Measurements from ENCODE around the gene CADM4.

Gene CADM4

GRCh38 chr19:43594710-43595604, 44.7 kb downstream of the CADM4 start:
- no peaks in the 10 kb centered on the region for H3K27me3 ChIP-seq (ENCODE audit: insufficient read depth, low read length, poor library complexity)
- H3K4me3 ChIP-seq (ENCODE audit: low read depth in 1 of 2, low read length in 2 of 2): peak overlapping the region; percentile 91 to 97
- H3K79me2 ChIP-seq (ENCODE audit: insufficient read depth, low read length): peaks cover 61% of the 10 kb centered on the region
- peak overlapping the region; percentile 69 for H3K27ac ChIP-seq (ENCODE audit: low read length)
- H3K9me3 ChIP-seq (ENCODE audit: insufficient read depth, low read length, severe bottlenecking): no peaks in the 10 kb centered on the region
- H3K36me3 ChIP-seq (ENCODE audit: insufficient read depth, low read length): peaks cover 46% of the 10 kb centered on the region
- H3K4me1 ChIP-seq (ENCODE audit: insufficient read depth, low read length): peaks cover 45% of the 10 kb centered on the region
- peaks cover 21% of the 10 kb centered on the region; the same call in 1 of the 2 replicates for H4K20me1 ChIP-seq (ENCODE audit: insufficient read depth, low read length)
- peak; percentile 73 for DNase-seq
- no peak for TF ChIP-seq EZH2 (IDR thresholded peaks at IDR 0.05; ENCODE audit: borderline replicate concordance, low read depth, low read length, severe bottlenecking)
- TF ChIP-seq CTCF (IDR thresholded peaks at IDR 0.05; ENCODE audit: borderline replicate concordance, extremely low read depth, low read length, poor library complexity, severe bottlenecking): peak; percentile 86
- H3K9ac ChIP-seq (ENCODE audit: low read depth, low read length): peak overlapping the region; percentile 63
- peak; percentile 57 for ATAC-seq (ENCODE audit: insufficient read depth, low read depth)
- peak overlapping the region; percentile 89 for H2AFZ ChIP-seq (ENCODE audit: low read depth, low read length)
- peak overlapping the region; percentile 97 for H3K4me2 ChIP-seq (ENCODE audit: insufficient read depth, low read length)

GRCh38 chr19:43594081-43594697, 45.5 kb downstream of the CADM4 start:
- ATAC-seq (ENCODE audit: insufficient read depth, low read depth): no peak
- peak overlapping the region; percentile 97 for H3K4me2 ChIP-seq (ENCODE audit: insufficient read depth, low read length)
- peak overlapping the region in 1 of 2 experiments; percentile 91; a peak in 2 of 4 replicates for H3K4me3 ChIP-seq (ENCODE audit: low read depth in 1 of 2, low read length in 2 of 2)
- peaks cover 53% of the 10 kb centered on the region for H3K79me2 ChIP-seq (ENCODE audit: insufficient read depth, low read length)
- no peaks in the 10 kb centered on the region for H3K27me3 ChIP-seq (ENCODE audit: insufficient read depth, low read length, poor library complexity)
- H3K9ac ChIP-seq (ENCODE audit: low read depth, low read length): peak overlapping the region; percentile 63
- DNase-seq: no peak
- peaks cover 38% of the 10 kb centered on the region for H3K36me3 ChIP-seq (ENCODE audit: insufficient read depth, low read length)
- H4K20me1 ChIP-seq (ENCODE audit: insufficient read depth, low read length): peaks cover 23% of the 10 kb centered on the region; the same call in 1 of the 2 replicates
- no peak for TF ChIP-seq EZH2 (IDR thresholded peaks at IDR 0.05; ENCODE audit: borderline replicate concordance, low read depth, low read length, severe bottlenecking)
- no peak for TF ChIP-seq CTCF (IDR thresholded peaks at IDR 0.05; ENCODE audit: borderline replicate concordance, extremely low read depth, low read length, poor library complexity, severe bottlenecking)
- H3K9me3 ChIP-seq (ENCODE audit: insufficient read depth, low read length, severe bottlenecking): no peaks in the 10 kb centered on the region
- H3K4me1 ChIP-seq (ENCODE audit: insufficient read depth, low read length): peaks cover 44% of the 10 kb centered on the region
- H2AFZ ChIP-seq (ENCODE audit: low read depth, low read length): no peak overlapping the region
- no peak overlapping the region for H3K27ac ChIP-seq (ENCODE audit: low read length)

GRCh38 chr19:43592800-43593350, 46.8 kb downstream of the CADM4 start:
- Histone ChIP-seq H3K4me2 (ENCODE audit: insufficient read depth, low read length) (no peak overlapping the region), H3K9me3 (ENCODE audit: insufficient read depth, low read length, severe bottlenecking) (no peaks in the 10 kb centered on the region), H2AFZ (ENCODE audit: low read depth, low read length) (no peak overlapping the region), H3K79me2 (ENCODE audit: insufficient read depth, low read length) (peaks cover 40% of the 10 kb centered on the region), H4K20me1 (ENCODE audit: insufficient read depth, low read length) (peaks cover 20% of the 10 kb centered on the region; the same call in 1 of the 2 replicates), H3K27me3 (ENCODE audit: insufficient read depth, low read length, poor library complexity) (no peaks in the 10 kb centered on the region), H3K4me1 (ENCODE audit: insufficient read depth, low read length) (peaks cover 31% of the 10 kb centered on the region), H3K9ac (ENCODE audit: low read depth, low read length) (no peak overlapping the region), H3K27ac (ENCODE audit: low read length) (no peak overlapping the region), H3K36me3 (ENCODE audit: insufficient read depth, low read length) (peaks cover 33% of the 10 kb centered on the region), H3K4me3 (ENCODE audit: low read depth in 1 of 2, low read length in 2 of 2) (no peak overlapping the region)
- no peak for TF ChIP-seq EZH2 (IDR thresholded peaks at IDR 0.05; ENCODE audit: borderline replicate concordance, low read depth, low read length, severe bottlenecking)
- TF ChIP-seq CTCF (IDR thresholded peaks at IDR 0.05; ENCODE audit: borderline replicate concordance, extremely low read depth, low read length, poor library complexity, severe bottlenecking): no peak
- no peak for DNase-seq
- ATAC-seq (ENCODE audit: insufficient read depth, low read depth): no peak
